Neural progenitor cell (in vitro differentiated cells): ENCODE measurements around the gene LPIN2.

Source experiments
- CTCF ChIP-seq: fragments of 200-600 bp; sonication (generic); IDR thresholded peaks from 2 replicates; pipeline ENCODE4 v1.5.1; 2017; ENCODE audit warnings: antibody characterized with exemption, mild to moderate bottlenecking
- EZH2 ChIP-seq: fragments of 200-600 bp; sonication (generic); IDR thresholded peaks from 2 replicates; pipeline ENCODE4 v1.6.1; 2017; ENCODE audit warnings: antibody characterized with exemption, mild to moderate bottlenecking, moderate library complexity
- EZH2phosphoT487 ChIP-seq: fragments of 200-600 bp; sonication (generic); IDR thresholded peaks from 2 replicates; pipeline ENCODE4 v1.6.1; 2017; ENCODE audit warnings: antibody characterized with exemption

GRCh38 chr18:2967820-2968219, 45.1 kb downstream of the LPIN2 start:
- TF ChIP-seq CTCF (no peak), EZH2phosphoT487 (no peak), EZH2 (no peak)
